HT-29 (cell line): ENCODE measurements around the gene ALDH3B1. TPM values are rescaled to one million over a fixed set of nuclear protein-coding genes. Genes with fewer than 3 reads are reported as not detected.

Experiments used
- DNase-seq: peaks from one replicate; pipeline ENCODE4 v3.0.0-alpha.2; 2015; ENCODE audit warnings: low spot score
- total RNA-seq: library from RNA; depleted of rRNA; stranded (reverse); fragments of >200 nt; shearing (Covaris generic); gene quantifications from 2 replicates; pipeline ENCODE4 v1.2.3, GENCODE V29; 2014

ALDH3B1 gene
- total RNA-seq, 1 experiment from 2014 or later = 108 TPM

- DNase-seq = peak; percentile 56
Observed at GRCh38 chr11:67997475-67997921, 12.6 kb upstream of the ALDH3B1 start.

- peak; percentile 67 for DNase-seq
Observed at GRCh38 chr11:67998150-67999045, 11.7 kb upstream of the ALDH3B1 start.

GRCh38 chr11:67999201-67999629 lies 10.9 kb upstream of the ALDH3B1 start:
- DNase-seq = no peak

GRCh38 chr11:67999704-68000103 lies 10.4 kb upstream of the ALDH3B1 start:
- no peak for DNase-seq

- DNase-seq = no peak
Observed at GRCh38 chr11:68002575-68002937, 7.6 kb upstream of the ALDH3B1 start.

- peak; percentile 55 for DNase-seq
Observed at GRCh38 chr11:68002938-68003845, 6.9 kb upstream of the ALDH3B1 start.

- peak; percentile 91 for DNase-seq
Observed at GRCh38 chr11:68003846-68004550, 6.1 kb upstream of the ALDH3B1 start, which contains the start of gene UNC93B1. TSS of gene UNC93B1 (minus strand) at chr11:68004097. CDS start at chr11:68004043, 54 bp downstream.

- no peak for DNase-seq
Observed at GRCh38 chr11:68004551-68005335, 5.4 kb upstream of the ALDH3B1 start.

- no peak for DNase-seq
Observed at GRCh38 chr11:68006606-68007166, 3.4 kb upstream of the ALDH3B1 start.

- DNase-seq = no peak
Observed at GRCh38 chr11:68007498-68008380, 2.4 kb upstream of the ALDH3B1 start.

GRCh38 chr11:68008381-68009337 lies 1.5 kb upstream of the ALDH3B1 start:
- peak; percentile 82 for DNase-seq

- DNase-seq = peak; percentile 69
Observed at GRCh38 chr11:68009391-68010089, 587 bp upstream of the ALDH3B1 start.

- no peak for DNase-seq
Observed at GRCh38 chr11:68011051-68011943, 1.2 kb downstream of the ALDH3B1 start.

GRCh38 chr11:68012044-68012842 lies 2.1 kb downstream of the ALDH3B1 start:
- no peak for DNase-seq

- DNase-seq = peak; percentile 99
Observed at GRCh38 chr11:68012843-68013610, 2.9 kb downstream of the ALDH3B1 start.
